Measurements from ENCODE around the gene DENND1A.

DNA sequence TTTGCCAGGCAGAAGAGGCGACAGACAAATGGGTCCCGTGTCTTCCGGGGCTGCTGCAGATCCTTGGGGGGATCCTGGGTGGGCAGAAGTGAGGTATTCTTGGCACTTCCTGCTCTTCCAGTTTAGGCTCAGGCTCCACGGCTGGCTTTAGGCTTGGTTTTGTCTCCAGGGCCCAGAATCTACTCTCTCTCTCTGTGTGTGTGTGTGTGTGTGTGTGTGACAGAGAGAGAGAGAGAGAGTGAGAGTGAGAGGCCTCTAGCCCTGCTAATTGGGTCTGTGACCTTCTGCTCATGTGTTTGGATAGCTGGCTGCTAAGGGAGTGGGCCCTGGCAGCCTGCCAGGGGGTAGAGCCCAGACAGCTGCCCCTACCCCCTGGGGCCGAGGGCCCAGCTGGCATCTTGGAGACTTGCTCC is 534.6 kb downstream of the DENND1A start:
- TF ChIP-seq, protein P1, sequence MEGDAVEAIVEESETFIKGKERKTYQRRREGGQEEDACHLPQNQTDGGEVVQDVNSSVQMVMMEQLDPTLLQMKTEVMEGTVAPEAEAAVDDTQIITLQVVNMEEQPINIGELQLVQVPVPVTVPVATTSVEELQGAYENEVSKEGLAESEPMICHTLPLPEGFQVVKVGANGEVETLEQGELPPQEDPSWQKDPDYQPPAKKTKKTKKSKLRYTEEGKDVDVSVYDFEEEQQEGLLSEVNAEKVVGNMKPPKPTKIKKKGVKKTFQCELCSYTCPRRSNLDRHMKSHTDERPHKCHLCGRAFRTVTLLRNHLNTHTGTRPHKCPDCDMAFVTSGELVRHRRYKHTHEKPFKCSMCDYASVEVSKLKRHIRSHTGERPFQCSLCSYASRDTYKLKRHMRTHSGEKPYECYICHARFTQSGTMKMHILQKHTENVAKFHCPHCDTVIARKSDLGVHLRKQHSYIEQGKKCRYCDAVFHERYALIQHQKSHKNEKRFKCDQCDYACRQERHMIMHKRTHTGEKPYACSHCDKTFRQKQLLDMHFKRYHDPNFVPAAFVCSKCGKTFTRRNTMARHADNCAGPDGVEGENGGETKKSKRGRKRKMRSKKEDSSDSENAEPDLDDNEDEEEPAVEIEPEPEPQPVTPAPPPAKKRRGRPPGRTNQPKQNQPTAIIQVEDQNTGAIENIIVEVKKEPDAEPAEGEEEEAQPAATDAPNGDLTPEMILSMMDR (IDR thresholded peaks at IDR 0.05) = no peak
- TF ChIP-seq POLR2A (IDR thresholded peaks at IDR 0.05) = no peak

All from right lobe of liver (tissue), 4 donors.